Liver (tissue), 9 donors: ENCODE results near the gene NSUN4. TPM values are rescaled to one million over a fixed set of nuclear protein-coding genes. Genes with fewer than 3 reads are reported as not detected.

Experiments
- DNase-seq: peaks from one replicate; pipeline ENCODE4 v3.0.0-alpha.2; 2017; ENCODE audit warnings: low spot score
- H3K27ac ChIP-seq, 2 donors: one replicate each; pipeline ENCODE4 v1.7.0; 2013; ENCODE audit warnings: inconsistent platforms in 2 of 2, low read length in 2 of 2, control low read depth in 1 of 2, low read depth in 1 of 2, mild to moderate bottlenecking in 1 of 2
- H3K27me3 ChIP-seq, 4 donors: one replicate each; pipeline versions ENCODE4 v1.6.1 to v1.7.0; 2013; ENCODE audit warnings: low read length in 3 of 4, inconsistent platforms in 1 of 4, mild to moderate bottlenecking in 1 of 4, moderate library complexity in 1 of 4; ENCODE audit not compliant: control insufficient read depth in 4 of 4, insufficient read depth in 4 of 4
- H3K36me3 ChIP-seq, 4 donors: one replicate each; pipeline versions ENCODE4 v1.6.1 to v1.7.0; 2013; ENCODE audit warnings: low read length in 3 of 4, mild to moderate bottlenecking in 3 of 4, low read depth in 1 of 4, moderate library complexity in 1 of 4; ENCODE audit not compliant: control insufficient read depth in 4 of 4, insufficient read depth in 3 of 4
- H3K4me1 ChIP-seq, 4 donors: one replicate each; pipeline versions ENCODE4 v1.6.1 to v1.7.0; 2013; ENCODE audit warnings: low read length in 3 of 4, mild to moderate bottlenecking in 3 of 4, moderate library complexity in 1 of 4; ENCODE audit not compliant: control insufficient read depth in 4 of 4, insufficient read depth in 4 of 4
- H3K4me3 ChIP-seq, 3 donors: one replicate each; pipeline versions ENCODE4 v1.6.1 to v1.7.0; 2013; ENCODE audit warnings: low read length in 3 of 3, control low read depth in 1 of 3, low read depth in 1 of 3, mild to moderate bottlenecking in 1 of 3
- H3K9ac ChIP-seq, 2 donors: one replicate each; pipeline ENCODE4 v1.7.0; 2013; ENCODE audit warnings: low read length in 2 of 2, mild to moderate bottlenecking in 2 of 2, moderate library complexity in 2 of 2, control low read depth in 1 of 2, low read depth in 1 of 2
- H3K9me3 ChIP-seq, 4 donors: one replicate each; pipeline versions ENCODE4 v1.6.1 to v1.7.0; 2013; ENCODE audit warnings: low read length in 3 of 4; ENCODE audit not compliant: control insufficient read depth in 4 of 4
- ATF3 ChIP-seq: IDR thresholded peaks from 2 replicates; pipeline ENCODE4 v1.6.1; 2016; ENCODE audit warnings: antibody characterized with exemption
- EGR1 ChIP-seq, 2 donors: IDR thresholded peaks; 2 replicates each; pipeline ENCODE4 v1.6.1; 2016 to 2018; ENCODE audit warnings: antibody characterized with exemption in 2 of 2, low read depth in 2 of 2
- HNF4A ChIP-seq, 2 donors: conservative IDR thresholded peaks; 2 replicates each; pipeline ENCODE4 v1.6.1; 2016; ENCODE audit warnings: antibody characterized with exemption in 2 of 2, mild to moderate bottlenecking in 2 of 2
- HNF4G ChIP-seq: IDR thresholded peaks from 2 replicates; pipeline ENCODE4 v1.6.1; 2016; ENCODE audit warnings: antibody characterized with exemption
- JUND ChIP-seq, 2 donors: IDR thresholded peaks; 2 replicates each; pipeline ENCODE4 v1.6.1; 2016; ENCODE audit warnings: antibody characterized with exemption in 2 of 2
- MAX ChIP-seq: IDR thresholded peaks from 2 replicates; pipeline ENCODE4 v1.6.1; 2016; ENCODE audit warnings: antibody characterized with exemption
- NR2F2 ChIP-seq: IDR thresholded peaks from 2 replicates; pipeline ENCODE4 v1.6.1; 2016; ENCODE audit warnings: antibody characterized with exemption
- RAD21 ChIP-seq, 2 donors: IDR thresholded peaks; 2 replicates each; pipeline ENCODE4 v1.6.1; 2016; ENCODE audit warnings: antibody characterized with exemption in 2 of 2, mild to moderate bottlenecking in 2 of 2
- REST ChIP-seq: IDR thresholded peaks from 2 replicates; pipeline ENCODE4 v1.6.1; 2016; ENCODE audit warnings: antibody characterized with exemption, mild to moderate bottlenecking
- TAF1 ChIP-seq: conservative IDR thresholded peaks from 2 replicates; pipeline ENCODE4 v1.6.1; 2016; ENCODE audit warnings: antibody characterized with exemption, mild to moderate bottlenecking
- ZBTB33 ChIP-seq: IDR thresholded peaks from 2 replicates; pipeline ENCODE4 v1.6.1; 2016; ENCODE audit warnings: antibody characterized with exemption
- WGBS: extraction: QIAGEN DNeasy Blood & Tissue Kit; methylation state at CpG from one replicate; pipeline ENCODE4 v1.1.7; 2013; 5-methylcytosine and 5-hydroxymethylcytosine counted together
- polyA plus RNA-seq, 2 donors: library from polyadenylated mRNA; stranded (reverse) in 1 of 2; unstranded in 1 of 2; fragments of 200-250 nt in 1 of 2; fragments of >200 nt in 1 of 2; fragmentation: Nextera tagmentation in 1 of 2; extraction: Ambion mirVana in 1 of 2; gene quantifications; one replicate each; pipeline versions ENCODE4 v1.2.1 to v1.2.3, GENCODE V29; 2013 to 2015
- total RNA-seq, 2 donors: library from RNA; depleted of rRNA; stranded (reverse); fragments of >200 nt; gene quantifications; one replicate each; pipeline ENCODE4 v1.2.3, GENCODE V29; 2014
- donor health status: healthy.
- donor health status: healthy.
- donor health status: healthy.
- donor health status: healthy.
- donor health status: healthy.

NSUN4 gene
- total and polyA plus RNA-seq, 4 donors, result 7.0 to 17.2 (median 12.0) TPM

- no peak for TF ChIP-seq REST
These were observed 31.8 kb downstream of the NSUN4 start (continued) for GRCh38 chr1:46372431-46372830.

- peaks cover 0 to 5% (median 0%) of the 10 kb centered on the region in 4 donors for H3K9me3 ChIP-seq
- no peak for DNase-seq
- H3K36me3 ChIP-seq, result peaks cover 0 to 3% (median 0%) of the 10 kb centered on the region in 4 donors
- no peaks in the 10 kb centered on the region for H3K4me1 ChIP-seq
- H3K27ac ChIP-seq, result no peak overlapping the region
- WGBS, result 95% methylated on average over 1 of the region's 1 CpG
- TF ChIP-seq MAX (no peak), NR2F2 (no peak), ATF3 (no peak), EGR1 (IDR thresholded peaks at IDR 0.05; ENCODE audit: low read depth in 2 of 2) (no peak)
- H3K9ac ChIP-seq, result no peak overlapping the region
- H3K4me3 ChIP-seq, result no peak overlapping the region
- H3K27me3 ChIP-seq, result no peaks in the 10 kb centered on the region
These were observed 39.4 kb downstream of the NSUN4 start for GRCh38 chr1:46379996-46380395.

- Histone ChIP-seq H3K9me3 (peaks cover 0 to 5% (median 0%) of the 10 kb centered on the region in 4 donors), H3K9ac (no peak overlapping the region), H3K4me3 (no peak overlapping the region), H3K4me1 (no peaks in the 10 kb centered on the region), H3K36me3 (peaks cover 0 to 3% (median 0%) of the 10 kb centered on the region in 4 donors), H3K27ac (no peak overlapping the region), H3K27me3 (no peaks in the 10 kb centered on the region)
- DNase-seq, result no peak
- TF ChIP-seq RAD21 (IDR thresholded peaks at IDR 0.05) (no peak), ATF3 (no peak), ZBTB33 (no peak), REST (no peak), NR2F2 (no peak), TAF1 (no peak), HNF4A (conservative IDR thresholded peaks at IDR 0.05) (no peak), HNF4G (no peak), JUND (IDR thresholded peaks at IDR 0.05) (no peak), EGR1 (IDR thresholded peaks at IDR 0.05; ENCODE audit: low read depth in 2 of 2) (no peak)
These were observed 39.9 kb downstream of the NSUN4 start for GRCh38 chr1:46380508-46380907.
